ENCODE measurements around the gene UTF1. TPM values are rescaled to one million over a fixed set of nuclear protein-coding genes. Genes with fewer than 3 reads are reported as not detected.
"Not testable (repeated sequence)": the region's sequence is repeated elsewhere in the genome, so short reads cannot be mapped to it uniquely, and the experiment has no call there.

Gene UTF1
- total RNA-seq, 1 donor from 2014 or later: not detected

GRCh38 chr10:133265052-133265451, 35.0 kb downstream of the UTF1 start:
- DNase-seq (ENCODE audit: low spot score): not testable (repeated sequence)

DNA sequence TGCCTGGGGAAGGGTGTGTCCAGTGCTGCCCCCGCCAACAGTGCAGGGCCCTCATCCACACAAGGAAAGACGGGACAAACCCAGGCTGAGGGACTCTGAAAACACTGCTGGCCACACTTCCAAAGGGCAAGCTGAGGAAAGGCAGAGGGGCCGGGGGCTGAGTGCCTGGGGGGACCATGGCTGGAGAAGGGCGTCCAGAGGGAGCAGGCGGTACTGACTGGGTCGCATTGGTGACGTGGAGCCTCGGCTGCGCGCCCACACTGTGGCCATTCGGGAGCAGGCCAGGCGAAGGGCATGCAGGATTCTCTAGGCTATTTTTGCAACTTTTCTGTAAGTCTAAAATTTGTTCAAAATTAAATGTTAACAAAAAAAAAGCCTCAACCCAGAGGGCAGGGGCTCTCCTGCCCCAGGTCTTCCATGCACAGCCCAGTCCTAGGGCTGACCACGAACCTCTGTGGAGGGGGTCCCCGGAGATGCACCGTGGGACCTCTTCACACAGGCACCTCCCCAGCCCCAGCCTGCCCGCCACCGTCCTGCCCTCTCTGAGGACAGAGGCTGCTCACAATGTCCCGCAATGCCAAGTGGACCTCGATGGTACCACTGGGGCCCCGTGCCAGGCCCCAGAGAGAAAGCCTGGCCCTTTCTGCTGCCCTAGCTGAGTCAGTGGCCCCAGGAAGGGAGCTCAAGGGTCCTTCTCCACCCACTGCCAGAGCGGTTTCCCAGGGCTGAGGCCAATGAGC, 36.2 kb downstream of the UTF1 start:
- DNase-seq (ENCODE audit: low spot score): no peak

GRCh38 chr10:133267293-133267692, 37.3 kb downstream of the UTF1 start:
- no peak for DNase-seq (ENCODE audit: low spot score)

GRCh38 chr10:133267829-133268228, 37.8 kb downstream of the UTF1 start:
- DNase-seq (ENCODE audit: low spot score): no peak

- no peak for DNase-seq (ENCODE audit: low spot score)
These were observed 38.5 kb downstream of the UTF1 start for GRCh38 chr10:133268532-133268931.

DNA sequence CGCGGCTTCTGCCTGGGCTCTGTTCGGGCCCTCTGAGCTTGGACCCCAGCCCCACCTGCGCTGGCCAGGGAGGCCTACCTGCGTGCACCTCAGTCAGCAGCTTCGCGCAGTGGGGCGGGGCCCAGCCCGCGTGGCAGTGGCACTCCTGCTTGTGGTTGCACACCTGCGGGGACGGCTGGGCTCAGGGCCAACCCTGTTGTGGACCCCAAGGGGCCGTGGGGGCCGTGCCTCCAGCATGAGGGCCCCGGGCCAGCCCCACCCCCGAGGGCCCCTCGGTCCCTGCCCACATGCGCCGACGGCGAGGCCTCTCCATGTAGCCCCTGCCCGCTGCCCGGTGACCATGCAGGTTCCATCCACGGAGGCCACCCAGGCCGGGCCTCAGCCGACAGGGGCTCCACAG, 39.4 kb downstream of the UTF1 start:
- DNase-seq (ENCODE audit: low spot score): no peak

- DNase-seq (ENCODE audit: low spot score): no peak
These were observed 40.2 kb downstream of the UTF1 start for GRCh38 chr10:133270204-133270603.

DNA sequence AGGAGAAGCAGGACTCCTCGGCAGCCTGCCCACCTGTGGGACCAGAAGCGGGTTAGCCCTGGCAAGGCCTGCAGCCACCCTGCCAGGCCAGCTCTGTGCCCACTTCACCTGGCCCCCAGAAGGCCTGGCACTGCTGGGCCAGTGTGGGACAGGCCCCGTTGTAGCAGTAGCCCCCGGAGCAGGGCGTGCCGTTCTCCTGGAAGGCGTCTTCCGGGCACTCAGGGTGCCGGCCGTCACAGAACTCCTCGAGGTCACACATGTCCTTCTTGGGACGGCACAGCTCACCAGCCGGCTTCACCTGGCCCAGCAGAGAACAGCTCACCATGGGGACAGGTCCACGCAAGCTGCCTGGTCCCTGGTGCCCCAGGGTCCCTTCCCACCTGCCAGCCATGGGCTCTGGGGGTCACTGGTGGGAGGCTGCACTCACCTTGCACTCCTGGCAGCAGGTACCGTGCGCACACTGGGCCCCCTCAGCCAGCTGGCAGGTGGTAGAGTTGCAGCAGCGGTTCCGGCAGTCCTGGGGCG, 40.8 kb downstream of the UTF1 start:
- DNase-seq (ENCODE audit: low spot score): no peak

DNA sequence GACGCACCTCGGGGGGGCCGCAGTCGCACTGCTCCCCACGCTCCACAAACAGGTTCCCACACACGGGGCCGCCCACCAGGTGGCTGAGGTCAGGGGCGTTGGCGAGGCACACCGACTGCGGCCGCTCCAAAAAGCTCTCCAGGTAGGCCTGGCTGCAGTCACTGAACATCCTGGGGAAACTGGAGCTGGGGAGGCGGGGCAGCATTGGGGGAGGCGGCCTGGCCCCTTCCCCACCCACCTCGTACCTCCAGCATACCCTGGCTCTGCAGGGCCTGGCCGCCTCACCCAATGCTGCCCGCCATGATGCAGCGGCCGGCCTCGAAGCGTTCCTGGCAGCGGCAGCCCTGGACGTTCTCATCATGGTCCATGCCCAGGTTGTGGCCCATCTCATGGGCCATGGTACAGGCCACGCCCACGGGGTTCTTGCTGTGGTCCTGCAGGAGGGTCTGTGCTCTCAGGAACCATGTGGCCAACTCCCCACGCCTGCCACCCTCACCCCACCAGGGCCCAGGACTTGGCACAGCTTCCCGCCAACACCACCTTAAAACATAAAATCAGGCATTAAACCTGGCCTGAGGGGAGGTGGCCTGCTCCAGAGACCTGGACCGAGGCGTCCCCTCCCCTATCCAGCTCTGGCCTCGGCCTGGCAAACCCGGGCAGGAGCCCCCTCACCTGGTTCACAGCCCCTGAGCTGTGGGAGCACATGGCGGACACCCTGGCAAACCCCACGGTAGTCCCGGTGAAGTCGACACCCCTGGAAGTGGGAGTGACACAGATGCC, 41.7 kb downstream of the UTF1 start:
- DNase-seq (ENCODE audit: low spot score): no peak

- no peak for DNase-seq (ENCODE audit: low spot score)
These were observed 42.4 kb downstream of the UTF1 start for GRCh38 chr10:133272301-133272963.

GRCh38 chr10:133272964-133273420, 43.0 kb downstream of the UTF1 start:
- no peak for DNase-seq (ENCODE audit: low spot score)

GRCh38 chr10:133273534-133274143, 43.6 kb downstream of the UTF1 start:
- no peak for DNase-seq (ENCODE audit: low spot score)

DNA sequence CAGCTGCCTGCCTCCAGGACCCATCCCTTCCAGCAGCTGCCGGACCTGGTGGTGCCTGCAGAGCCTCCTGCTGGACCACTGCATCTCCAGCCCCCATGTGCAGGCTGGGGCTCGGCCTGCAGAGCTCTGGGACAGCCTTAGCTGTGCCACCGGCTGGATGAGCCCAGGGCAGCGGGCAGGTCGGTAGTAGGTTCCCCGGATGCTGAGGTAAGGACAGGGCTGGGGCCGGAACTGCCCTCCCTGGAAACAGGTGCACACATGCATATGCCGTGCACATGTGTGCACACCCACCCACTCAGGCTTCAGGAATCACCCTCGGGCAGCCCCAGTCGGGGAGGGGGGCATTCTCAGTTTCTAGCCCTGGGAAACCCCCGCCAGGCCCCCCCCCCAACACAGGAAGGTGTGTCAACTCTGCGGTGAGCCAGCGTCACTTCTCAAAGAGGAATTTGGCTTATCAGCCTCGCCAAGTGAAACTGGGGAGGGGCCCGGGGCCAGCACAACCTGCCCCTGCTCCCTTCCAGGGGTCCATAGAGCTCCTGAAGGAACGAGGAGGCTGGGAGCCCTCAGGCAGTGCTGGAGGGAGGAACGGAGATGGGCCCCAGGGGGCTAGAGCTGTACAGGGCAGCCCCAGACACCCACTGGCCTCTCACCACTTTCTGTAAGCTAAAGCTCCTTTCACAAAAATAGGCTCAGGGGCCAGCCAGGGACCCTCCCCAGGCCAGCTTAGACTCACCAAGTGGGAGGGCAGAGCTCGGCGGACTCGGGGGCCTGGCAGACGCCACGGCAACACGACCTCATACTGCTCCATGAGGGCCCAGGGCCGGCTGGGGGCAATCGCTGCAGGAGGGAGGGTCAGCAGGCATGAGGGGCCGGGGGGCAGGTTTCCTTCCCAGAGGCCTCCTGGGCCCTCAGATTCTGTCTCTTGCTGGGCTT, 45.0 kb downstream of the UTF1 start:
- DNase-seq (ENCODE audit: low spot score): peak; percentile 58

- DNase-seq (ENCODE audit: low spot score): no peak
These were observed 45.7 kb downstream of the UTF1 start for GRCh38 chr10:133275684-133276092.

DNA sequence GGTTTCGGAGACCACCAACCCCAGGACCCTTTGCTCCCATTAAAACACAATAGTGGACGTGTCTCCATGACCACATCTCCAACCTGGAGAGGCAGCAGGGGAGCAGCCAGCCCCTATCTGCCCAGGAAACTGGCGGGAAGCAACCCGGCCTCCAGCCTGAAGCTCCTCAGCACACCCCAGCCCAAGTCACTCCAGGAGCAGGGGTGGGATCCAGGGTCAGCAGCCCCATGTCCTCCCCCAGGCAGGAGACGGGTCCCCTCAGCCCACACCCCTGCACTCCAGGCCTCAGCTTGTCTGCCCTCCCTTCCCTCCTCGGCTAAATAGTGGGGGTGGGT, 46.0 kb downstream of the UTF1 start:
- DNase-seq (ENCODE audit: low spot score): no peak

DNA sequence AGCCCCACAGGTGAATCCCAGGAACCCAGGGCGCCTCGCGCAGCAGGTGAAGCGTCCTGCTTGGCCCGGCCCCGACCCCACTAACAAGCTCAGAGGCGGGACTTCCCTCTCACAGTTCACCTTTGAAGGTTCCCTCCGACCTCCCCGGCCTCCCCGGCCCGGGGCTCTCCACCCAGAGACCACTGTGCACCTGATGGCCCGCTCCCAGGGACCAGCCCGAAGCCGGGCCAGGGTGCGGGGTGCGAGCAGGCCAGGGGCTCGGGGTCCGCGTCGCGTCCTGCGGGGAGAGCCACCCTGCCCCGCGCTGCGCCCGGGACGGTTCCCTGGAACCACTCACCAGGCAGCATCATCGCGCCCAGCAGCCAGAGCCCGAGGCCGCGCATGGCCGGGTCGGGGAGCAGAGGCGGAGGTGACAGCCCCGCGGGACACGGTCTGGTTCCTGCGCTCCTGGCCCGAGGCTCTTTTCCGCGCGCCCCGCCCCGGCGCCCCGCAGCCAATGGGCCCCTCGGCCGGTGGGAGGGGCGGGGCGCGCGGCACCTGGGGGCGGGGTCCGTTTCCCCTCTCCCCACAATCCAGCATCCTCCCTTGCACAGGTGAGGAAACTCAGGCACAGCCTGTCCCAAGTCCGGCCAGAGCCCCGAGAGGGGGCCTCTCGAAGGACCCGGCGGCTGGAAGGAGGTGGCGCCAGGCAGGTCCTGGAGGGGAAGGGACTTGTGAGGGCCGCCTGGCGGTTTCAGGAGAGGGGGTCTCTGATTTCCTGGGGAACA, 46.6 kb downstream of the UTF1 start, which contains the start of gene ADAM8:
Gene ADAM8 (minus strand): TSS at position 434 of the 767 bp plus-strand sequence. CDS start 51 bp downstream, at position 383.
- no peak for DNase-seq (ENCODE audit: low spot score)

GRCh38 chr10:133277277-133277992, 47.4 kb downstream of the UTF1 start:
- DNase-seq (ENCODE audit: low spot score): no peak

DNA sequence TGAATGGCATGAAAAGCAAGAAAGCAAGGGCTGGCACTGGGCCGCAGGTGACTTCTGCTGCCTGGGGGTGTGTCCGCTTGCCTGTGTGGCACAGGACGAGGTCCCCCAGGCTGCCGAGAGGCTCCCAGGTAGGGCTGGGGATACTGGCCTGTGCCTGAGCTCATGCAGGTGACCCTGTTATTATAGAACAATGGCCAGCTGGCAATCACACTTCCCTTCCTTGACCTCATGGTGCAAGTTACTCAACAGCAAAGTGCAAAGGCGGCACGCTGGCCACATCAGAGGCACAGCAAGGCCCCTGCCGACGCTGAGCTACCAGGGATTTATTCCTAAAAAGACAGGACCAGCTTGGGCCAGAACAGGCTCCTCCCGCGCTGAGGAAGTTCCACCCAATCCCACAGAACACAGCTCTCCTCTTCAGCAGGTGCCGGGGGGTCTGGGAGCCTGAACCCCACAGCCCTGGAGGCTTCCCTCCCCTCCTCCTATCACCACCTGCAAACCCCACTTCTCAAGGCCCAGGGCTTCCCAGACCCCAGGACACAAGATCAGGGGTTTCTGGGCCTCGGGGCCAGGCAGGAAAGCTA, 48.1 kb downstream of the UTF1 start:
- no peak for DNase-seq (ENCODE audit: low spot score)

All from ureter (tissue), 1 donor.